HG03159 (cell line): ENCODE measurements around the gene OOSP4B.
"Not testable (repeated sequence)": the region's sequence is repeated elsewhere in the genome, so short reads cannot be mapped to it uniquely, and the experiment has no call there.

Experiments used
- ATAC-seq: cut with Tn5 transposase; IDR thresholded peaks from one replicate; pipeline ENCODE4 v1.9.1; 2021; ENCODE audit warnings: mild to moderate bottlenecking, moderate library complexity; ENCODE audit not compliant: unreplicated experiment

The OOSP4B gene

GRCh38 chr11:60059052-60059451 lies 42.1 kb downstream of the OOSP4B start:
- no peak for ATAC-seq

- ATAC-seq, result no peak
These were observed 42.7 kb downstream of the OOSP4B start for GRCh38 chr11:60059521-60060240.

- ATAC-seq, result no peak
These were observed 47.1 kb downstream of the OOSP4B start for GRCh38 chr11:60064111-60064510.

GRCh38 chr11:60065801-60066200 lies 48.8 kb downstream of the OOSP4B start:
- ATAC-seq, result no peak

- no peak for ATAC-seq
These were observed 52.5 kb downstream of the OOSP4B start for GRCh38 chr11:60069450-60069849.

- not testable (repeated sequence) for ATAC-seq
These were observed 54.7 kb downstream of the OOSP4B start for GRCh38 chr11:60071644-60072043.

GRCh38 chr11:60077216-60077817 lies 60.3 kb downstream of the OOSP4B start:
- no peak for ATAC-seq

- no peak for ATAC-seq
These were observed 61.0 kb downstream of the OOSP4B start for GRCh38 chr11:60077981-60078380.

GRCh38 chr11:60078745-60079144 lies 61.8 kb downstream of the OOSP4B start:
- no peak for ATAC-seq

- no peak for ATAC-seq
These were observed 63.6 kb downstream of the OOSP4B start for GRCh38 chr11:60080535-60080934.
